Gastroesophageal sphincter (tissue), 3 donors: ENCODE measurements around the gene PRKACG.

Experiments
- CTCF ChIP-seq, 4 experiments: fragments of 200-600 bp in 2 of 4; fragments of 450-650 bp in 2 of 4; sonication (generic) in 1 of 4; IDR thresholded peaks; one replicate each; pipeline ENCODE4 v1.5.1; 2017 to 2019; ENCODE audit warnings: antibody characterized with exemption in 4 of 4, mild to moderate bottlenecking in 2 of 4, moderate library complexity in 2 of 4
- POLR2A ChIP-seq, 2 donors: fragments of 450-650 bp; IDR thresholded peaks; one replicate each; pipeline ENCODE4 v1.6.1; 2017; ENCODE audit warnings: antibody characterized with exemption in 2 of 2, mild to moderate bottlenecking in 2 of 2, moderate library complexity in 1 of 2
- POLR2AphosphoS5 ChIP-seq: sonication (generic); formaldehyde crosslinking; IDR thresholded peaks from one replicate; pipeline ENCODE4 v1.6.1; 2017; ENCODE audit warnings: antibody characterized with exemption

- TF ChIP-seq POLR2A (IDR thresholded peaks at IDR 0.05) (no peak), CTCF (IDR thresholded peaks at IDR 0.05) (no peak), POLR2AphosphoS5 (no peak)
Observed at GRCh38 chr9:69013382-69013727, 558 bp downstream of the PRKACG start.
